Measurements from ENCODE around the gene SUFU. TPM values are rescaled to one million over a fixed set of nuclear protein-coding genes. Genes with fewer than 3 reads are reported as not detected.
A peak's percentile ranks its signal among the peaks of the same experiment; 100 is the strongest.

SUFU gene
- total and polyA plus RNA-seq, 2 of the 13 experiments (the other 11 are each of a cell fraction or from before 2014, with no cell fraction given): 2.9 to 5.5 TPM

DNA sequence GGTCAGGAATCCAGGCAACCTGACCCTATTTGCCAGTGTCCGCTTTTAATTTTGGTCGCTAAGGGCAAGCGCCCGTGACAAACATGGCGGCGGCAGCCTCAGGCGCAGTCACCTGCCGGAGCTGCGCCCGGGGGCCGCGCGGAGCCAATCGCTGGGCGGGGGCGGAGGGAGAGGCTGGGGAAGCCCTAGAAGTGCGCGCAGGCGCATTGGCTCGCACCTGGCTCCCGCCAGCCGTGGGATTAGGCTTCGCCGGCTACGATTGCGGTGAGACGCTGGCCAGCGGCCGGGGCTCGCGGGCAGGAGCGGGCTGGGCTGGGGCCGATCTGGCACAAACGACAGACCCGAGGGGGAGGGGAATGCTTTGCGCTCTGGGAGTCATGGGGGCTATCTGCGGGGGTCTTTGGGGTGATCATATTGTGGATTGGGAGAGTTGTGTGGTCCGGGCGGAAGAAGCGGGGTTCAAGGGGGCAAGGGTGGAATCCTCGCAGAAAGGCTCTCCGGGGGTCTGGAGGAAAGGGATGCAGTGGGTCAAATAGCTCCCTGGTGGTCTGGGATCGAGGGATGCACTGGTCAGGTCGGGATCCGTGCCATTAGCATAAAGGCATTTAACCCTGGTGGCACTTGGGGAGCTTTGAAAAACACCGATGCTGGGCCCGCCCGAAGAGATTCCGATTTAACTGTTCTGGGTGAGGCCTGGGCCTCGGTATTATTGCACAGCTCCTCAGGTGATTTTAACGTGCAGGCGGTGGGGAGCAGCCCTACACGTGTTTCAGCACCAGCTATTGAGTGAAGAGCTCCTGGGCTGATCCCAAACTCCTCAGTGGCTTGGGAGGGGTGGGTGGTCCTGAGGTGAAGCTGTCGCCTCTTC, 42.4 kb upstream of the SUFU start (continued):
- TF ChIP-seq, protein P1, sequence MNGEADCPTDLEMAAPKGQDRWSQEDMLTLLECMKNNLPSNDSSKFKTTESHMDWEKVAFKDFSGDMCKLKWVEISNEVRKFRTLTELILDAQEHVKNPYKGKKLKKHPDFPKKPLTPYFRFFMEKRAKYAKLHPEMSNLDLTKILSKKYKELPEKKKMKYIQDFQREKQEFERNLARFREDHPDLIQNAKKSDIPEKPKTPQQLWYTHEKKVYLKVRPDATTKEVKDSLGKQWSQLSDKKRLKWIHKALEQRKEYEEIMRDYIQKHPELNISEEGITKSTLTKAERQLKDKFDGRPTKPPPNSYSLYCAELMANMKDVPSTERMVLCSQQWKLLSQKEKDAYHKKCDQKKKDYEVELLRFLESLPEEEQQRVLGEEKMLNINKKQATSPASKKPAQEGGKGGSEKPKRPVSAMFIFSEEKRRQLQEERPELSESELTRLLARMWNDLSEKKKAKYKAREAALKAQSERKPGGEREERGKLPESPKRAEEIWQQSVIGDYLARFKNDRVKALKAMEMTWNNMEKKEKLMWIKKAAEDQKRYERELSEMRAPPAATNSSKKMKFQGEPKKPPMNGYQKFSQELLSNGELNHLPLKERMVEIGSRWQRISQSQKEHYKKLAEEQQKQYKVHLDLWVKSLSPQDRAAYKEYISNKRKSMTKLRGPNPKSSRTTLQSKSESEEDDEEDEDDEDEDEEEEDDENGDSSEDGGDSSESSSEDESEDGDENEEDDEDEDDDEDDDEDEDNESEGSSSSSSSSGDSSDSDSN (CRISPR knock-in tag; IDR thresholded peaks at IDR 0.05): no peak
- TF ChIP-seq SIN3A (IDR thresholded peaks at IDR 0.05; ENCODE audit: borderline replicate concordance, low read depth, low read length) (peak; percentile 61; the same call in 1 of the 2 replicates), TBL1XR1 (IDR thresholded peaks at IDR 0.05; ENCODE audit: borderline replicate concordance, low read length, partially characterized antibody) (no peak), KDM2A (CRISPR knock-in tag; IDR thresholded peaks at IDR 0.05; ENCODE audit: borderline replicate concordance, low read depth) (peak; percentile 83), ZBTB21 (CRISPR knock-in tag; IDR thresholded peaks at IDR 0.05) (no peak), CBFB (CRISPR knock-in tag; IDR thresholded peaks at IDR 0.05) (0 out of 2 replicates have a peak, but pooled peaks have one; percentile 20), YEATS4 (CRISPR knock-in tag; IDR thresholded peaks at IDR 0.05; ENCODE audit: borderline replicate concordance) (0 out of 2 replicates have a peak, but pooled peaks have one; percentile 16), KAT2B (IDR thresholded peaks at IDR 0.05; ENCODE audit: borderline replicate concordance, low read depth, low read length) (no peak), ZNF777 (CRISPR knock-in tag; IDR thresholded peaks at IDR 0.05) (no peak), ZNF138 (CRISPR knock-in tag; IDR thresholded peaks at IDR 0.05; ENCODE audit: low read depth) (no peak), ZNF292 (CRISPR knock-in tag; IDR thresholded peaks at IDR 0.05; ENCODE audit: borderline replicate concordance, low read depth) (no peak), LCORL (IDR thresholded peaks at IDR 0.05) (no peak), LCORL (CRISPR knock-in tag; IDR thresholded peaks at IDR 0.05) (no peak), ZNF451 (CRISPR knock-in tag; IDR thresholded peaks at IDR 0.05) (no peak), MAZ (IDR thresholded peaks at IDR 0.05; ENCODE audit: borderline replicate concordance, low read depth, low read length) (peak; percentile 97), MAZ (CRISPR knock-in tag; IDR thresholded peaks at IDR 0.05; ENCODE audit: low read depth) (peak; percentile 95), NFKBIZ (CRISPR knock-in tag; IDR thresholded peaks at IDR 0.05) (no peak), IKZF1 (IDR thresholded peaks at IDR 0.05) (no peak), SYNCRIP (IDR thresholded peaks at IDR 0.05; ENCODE audit: insufficient read depth, low read depth, low read length) (no peak), FOXK2 (IDR thresholded peaks at IDR 0.05) (no peak), CREM (IDR thresholded peaks at IDR 0.05) (peak; percentile 50; the same call in 1 of the 2 replicates), CREM (CRISPR knock-in tag; IDR thresholded peaks at IDR 0.05) (no peak), TGIF2 (CRISPR knock-in tag; IDR thresholded peaks at IDR 0.05) (no peak)
- TF ChIP-seq, protein P2, sequence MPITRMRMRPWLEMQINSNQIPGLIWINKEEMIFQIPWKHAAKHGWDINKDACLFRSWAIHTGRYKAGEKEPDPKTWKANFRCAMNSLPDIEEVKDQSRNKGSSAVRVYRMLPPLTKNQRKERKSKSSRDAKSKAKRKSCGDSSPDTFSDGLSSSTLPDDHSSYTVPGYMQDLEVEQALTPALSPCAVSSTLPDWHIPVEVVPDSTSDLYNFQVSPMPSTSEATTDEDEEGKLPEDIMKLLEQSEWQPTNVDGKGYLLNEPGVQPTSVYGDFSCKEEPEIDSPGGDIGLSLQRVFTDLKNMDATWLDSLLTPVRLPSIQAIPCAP (CRISPR knock-in tag; IDR thresholded peaks at IDR 0.05; ENCODE audit: low read depth): no peak
- TF ChIP-seq, protein P3, sequence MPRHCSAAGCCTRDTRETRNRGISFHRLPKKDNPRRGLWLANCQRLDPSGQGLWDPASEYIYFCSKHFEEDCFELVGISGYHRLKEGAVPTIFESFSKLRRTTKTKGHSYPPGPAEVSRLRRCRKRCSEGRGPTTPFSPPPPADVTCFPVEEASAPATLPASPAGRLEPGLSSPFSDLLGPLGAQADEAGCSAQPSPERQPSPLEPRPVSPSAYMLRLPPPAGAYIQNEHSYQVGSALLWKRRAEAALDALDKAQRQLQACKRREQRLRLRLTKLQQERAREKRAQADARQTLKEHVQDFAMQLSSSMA (CRISPR knock-in tag; IDR thresholded peaks at IDR 0.05): no peak
- TF ChIP-seq, protein P4, sequence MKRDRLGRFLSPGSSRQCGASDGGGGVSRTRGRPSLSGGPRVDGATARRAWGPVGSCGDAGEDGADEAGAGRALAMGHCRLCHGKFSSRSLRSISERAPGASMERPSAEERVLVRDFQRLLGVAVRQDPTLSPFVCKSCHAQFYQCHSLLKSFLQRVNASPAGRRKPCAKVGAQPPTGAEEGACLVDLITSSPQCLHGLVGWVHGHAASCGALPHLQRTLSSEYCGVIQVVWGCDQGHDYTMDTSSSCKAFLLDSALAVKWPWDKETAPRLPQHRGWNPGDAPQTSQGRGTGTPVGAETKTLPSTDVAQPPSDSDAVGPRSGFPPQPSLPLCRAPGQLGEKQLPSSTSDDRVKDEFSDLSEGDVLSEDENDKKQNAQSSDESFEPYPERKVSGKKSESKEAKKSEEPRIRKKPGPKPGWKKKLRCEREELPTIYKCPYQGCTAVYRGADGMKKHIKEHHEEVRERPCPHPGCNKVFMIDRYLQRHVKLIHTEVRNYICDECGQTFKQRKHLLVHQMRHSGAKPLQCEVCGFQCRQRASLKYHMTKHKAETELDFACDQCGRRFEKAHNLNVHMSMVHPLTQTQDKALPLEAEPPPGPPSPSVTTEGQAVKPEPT (CRISPR knock-in tag; IDR thresholded peaks at IDR 0.05; ENCODE audit: low read depth): peak; percentile 56; the same call in 1 of the 2 replicates

Measured in HepG2 (cell line).